Stimulated activated CD4-positive, alpha-beta T cell treated with anti-CD3 and anti-CD28 coated beads, TNF-alpha, amount 100 ng/mL, for 4 hours (primary cell): ENCODE measurements around the gene ARHGEF19.

Experiments used
- DNase-seq, 3 experiments: peaks; one replicate each; pipeline ENCODE4 v3.0.0-alpha.2; 2020; ENCODE audit warnings: low read depth in 3 of 3

ARHGEF19 gene

GRCh38 chr1:16244650-16245285 lies 32.3 kb upstream of the ARHGEF19 start:
- DNase-seq: no peak

GRCh38 chr1:16243936-16244649 lies 31.6 kb upstream of the ARHGEF19 start:
- peak; percentile 48 to 62 (median 54) for DNase-seq

- no peak for DNase-seq
Observed at GRCh38 chr1:16243215-16243610, 30.8 kb upstream of the ARHGEF19 start.

- no peak for DNase-seq
Observed at GRCh38 chr1:16242556-16243214, 30.2 kb upstream of the ARHGEF19 start.

- DNase-seq: no peak
Observed at GRCh38 chr1:16241221-16241708, 28.8 kb upstream of the ARHGEF19 start.

- no peak for DNase-seq
Observed at GRCh38 chr1:16239972-16240491, 27.6 kb upstream of the ARHGEF19 start.

- no peak for DNase-seq
Observed at GRCh38 chr1:16237343-16237830, 24.9 kb upstream of the ARHGEF19 start.

- peak; percentile 94 for DNase-seq
Observed at GRCh38 chr1:16236511-16237342, 24.3 kb upstream of the ARHGEF19 start, which contains the start of gene CPLANE2. TSS of gene CPLANE2 (minus strand) at chr1:16237183. CDS start at chr1:16236742, 441 bp downstream.

GRCh38 chr1:16235944-16236510 lies 23.6 kb upstream of the ARHGEF19 start:
- peak in 2 of 3 experiments; percentile 27 to 31 for DNase-seq

- DNase-seq: no peak
Observed at GRCh38 chr1:16235347-16235746, 22.9 kb upstream of the ARHGEF19 start.

- DNase-seq: no peak
Observed at GRCh38 chr1:16233431-16233830, 21.0 kb upstream of the ARHGEF19 start.

GRCh38 chr1:16232316-16232710 lies 19.9 kb upstream of the ARHGEF19 start:
- DNase-seq: no peak

- DNase-seq: no peak
Observed at GRCh38 chr1:16231331-16232315, 19.2 kb upstream of the ARHGEF19 start.

GRCh38 chr1:16230744-16231143 lies 18.3 kb upstream of the ARHGEF19 start:
- no peak for DNase-seq

GRCh38 chr1:16229976-16230740 lies 17.7 kb upstream of the ARHGEF19 start:
- DNase-seq: no peak

- no peak for DNase-seq
Observed at GRCh38 chr1:16226490-16227179, 14.2 kb upstream of the ARHGEF19 start.

GRCh38 chr1:16226129-16226489 lies 13.7 kb upstream of the ARHGEF19 start:
- no peak for DNase-seq

GRCh38 chr1:16224472-16224871 lies 12.0 kb upstream of the ARHGEF19 start:
- DNase-seq: no peak
